HL-60/S4 treated with phorbol 12-myristate 13-acetate at 8.2 ng/mL for 4 days and 3 days (cell line): ENCODE measurements around the gene AKT2.
"Not testable (repeated sequence)": the region's sequence is repeated elsewhere in the genome, so short reads cannot be mapped to it uniquely, and the experiment has no call there.

Experiments
- in situ Hi-C: fragments of 300-500 bp; cut with MboI; formaldehyde crosslinking; loops from 2 replicates; pipeline ENCODE4 v1.15.0; 2022; ENCODE audit warnings: low sequenced_read_pairs

The AKT2 gene

DNA sequence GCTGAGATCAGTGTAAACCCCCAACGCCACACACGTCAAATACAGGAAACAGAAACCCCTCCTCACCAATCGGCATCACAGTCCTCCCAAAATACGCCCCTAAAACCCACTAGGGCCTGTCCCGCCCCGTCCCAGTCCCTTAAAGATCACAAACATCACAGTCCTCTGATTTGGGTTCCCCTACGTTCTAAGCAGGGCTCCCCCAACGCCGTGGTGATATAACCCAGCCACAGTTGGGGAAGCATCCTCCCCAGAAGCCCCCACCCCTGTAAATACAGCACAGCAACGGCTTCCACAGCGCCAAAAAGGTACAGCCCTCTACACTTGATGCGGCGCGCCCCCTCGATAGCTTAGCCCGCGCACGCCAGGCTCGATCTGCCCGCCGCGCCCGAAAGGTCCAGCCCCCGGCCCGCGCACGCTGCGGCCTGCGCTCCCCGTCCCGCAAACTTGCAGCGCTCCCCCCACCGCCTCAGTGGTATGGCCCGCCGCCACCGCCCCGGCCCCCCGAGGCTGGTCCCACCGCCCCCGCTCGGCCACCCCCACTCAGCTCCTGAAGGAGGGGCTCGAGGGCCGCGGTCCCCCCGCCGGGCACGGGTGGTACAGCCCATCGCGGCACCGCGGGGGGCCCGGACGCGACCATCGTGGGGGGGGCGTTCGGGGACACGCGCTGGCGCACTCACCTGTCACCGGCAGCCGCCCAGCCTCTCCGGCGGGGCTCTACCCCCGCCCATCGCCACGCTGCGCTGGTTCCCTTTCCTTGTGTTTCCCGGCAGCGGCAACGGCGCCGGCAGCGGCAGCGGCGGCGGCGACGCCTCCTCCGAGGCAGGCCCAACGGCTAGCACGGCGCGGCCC lies at the start of gene AKT2:
Gene AKT2 (minus strand): TSS at position 845 of the 852 bp plus-strand sequence. CDS start 20,078 bp downstream, outside the sequence.
- in situ Hi-C loops: no loop called here

DNA sequence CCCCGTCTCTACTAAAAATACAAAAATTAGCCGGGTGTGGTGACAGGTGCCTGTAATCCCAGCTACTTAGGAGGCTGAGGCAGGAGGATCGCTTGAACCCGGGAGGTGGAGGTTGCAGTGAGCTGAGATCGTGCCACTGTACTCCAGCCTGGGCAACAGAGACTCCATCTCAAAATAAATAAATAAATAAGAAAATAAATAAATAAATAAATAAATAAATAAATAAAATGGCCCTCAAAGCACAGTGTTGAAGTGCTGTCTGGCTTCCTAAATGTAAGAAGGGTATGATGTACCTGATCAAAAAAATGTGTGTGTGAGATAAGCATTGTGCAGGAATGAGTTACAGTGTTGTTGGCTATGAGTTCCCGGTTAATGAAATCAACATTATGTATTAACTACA lies 47.9 kb upstream of the AKT2 start:
- in situ Hi-C loops: not testable (repeated sequence)

DNA sequence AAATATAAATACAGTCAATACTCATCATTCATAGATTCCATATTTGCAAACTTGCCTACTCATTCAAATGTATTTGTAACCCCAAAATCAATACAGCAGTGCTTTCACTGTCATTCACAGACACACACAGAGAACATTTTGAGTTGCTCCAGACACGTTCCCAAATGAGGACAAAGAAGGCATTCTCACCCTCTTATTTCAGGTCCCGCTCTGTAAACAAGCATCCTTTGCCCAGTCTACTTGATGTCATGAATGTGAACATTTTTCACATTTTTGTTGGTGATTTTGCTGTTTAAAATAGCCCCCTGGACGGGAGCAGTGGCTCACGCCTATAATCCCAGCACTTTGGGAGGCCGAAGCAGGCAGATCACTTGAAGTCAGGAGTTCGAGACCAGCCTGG lies 47.5 kb upstream of the AKT2 start:
- in situ Hi-C loops: no loop called here

DNA sequence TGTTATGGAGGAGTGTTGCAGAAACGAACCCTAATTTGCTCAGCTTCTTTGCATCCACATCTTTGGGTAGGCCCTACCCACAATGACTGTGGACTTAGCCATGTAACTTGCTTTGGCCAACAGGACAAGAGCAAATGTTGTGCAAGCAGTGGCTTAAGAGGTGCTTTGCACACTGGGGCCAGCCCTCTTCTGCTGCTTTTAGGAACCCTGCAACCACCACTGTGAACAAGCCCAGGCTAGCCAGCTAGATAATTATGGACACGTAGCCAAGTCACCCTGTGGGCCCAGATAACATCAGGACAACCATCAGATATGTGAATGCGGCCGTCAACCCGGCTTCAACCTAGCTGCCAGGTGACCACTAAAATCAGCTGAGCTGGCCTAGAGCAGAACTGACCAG lies 45.9 kb upstream of the AKT2 start:
- in situ Hi-C loops: no loop called here

DNA sequence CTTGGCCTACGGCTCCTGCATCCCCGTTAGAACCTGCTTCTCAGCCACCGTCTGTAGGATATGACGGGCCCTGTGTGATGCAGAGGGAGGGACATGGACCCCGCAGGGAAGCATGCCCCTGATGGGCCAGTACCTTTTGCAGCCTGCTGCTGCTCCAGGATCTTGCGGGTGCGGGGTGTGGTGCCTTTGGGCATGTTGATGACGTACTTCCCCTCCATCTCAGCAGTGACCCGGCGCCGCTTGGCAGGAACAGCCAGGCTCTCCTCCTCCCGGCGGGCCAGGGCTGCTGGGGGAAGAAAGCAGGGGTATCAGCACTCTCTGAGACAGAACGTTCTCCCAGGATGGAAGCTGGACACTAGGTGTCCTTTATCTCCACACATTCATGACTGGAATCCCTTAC lies 41.1 kb upstream of the AKT2 start:
- in situ Hi-C loops: no loop called here

DNA sequence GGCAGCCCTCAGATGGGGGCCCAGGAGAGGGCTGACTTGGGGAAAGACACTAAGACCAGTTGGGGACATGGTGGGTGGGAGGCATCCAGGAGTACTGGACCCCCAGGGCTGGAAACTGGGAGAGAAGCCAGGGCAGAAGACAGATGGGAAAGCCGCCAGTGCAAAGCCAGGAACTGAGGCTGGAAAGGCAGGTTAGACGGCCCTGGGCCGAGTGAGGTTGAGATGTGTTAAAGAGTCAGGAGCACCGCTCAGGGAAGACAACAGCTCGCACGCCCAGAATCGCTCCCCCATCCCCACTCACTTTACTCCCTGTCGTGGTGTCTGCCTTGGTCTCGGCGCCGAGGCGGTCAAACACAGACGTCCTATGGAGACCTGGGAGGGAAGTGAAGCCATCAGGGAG lies 38.6 kb upstream of the AKT2 start:
- in situ Hi-C loops: loop anchor here (25.0 kb wide), 1 partner anchor 314 kb away; no protein-coding TSS in a partner anchor

DNA sequence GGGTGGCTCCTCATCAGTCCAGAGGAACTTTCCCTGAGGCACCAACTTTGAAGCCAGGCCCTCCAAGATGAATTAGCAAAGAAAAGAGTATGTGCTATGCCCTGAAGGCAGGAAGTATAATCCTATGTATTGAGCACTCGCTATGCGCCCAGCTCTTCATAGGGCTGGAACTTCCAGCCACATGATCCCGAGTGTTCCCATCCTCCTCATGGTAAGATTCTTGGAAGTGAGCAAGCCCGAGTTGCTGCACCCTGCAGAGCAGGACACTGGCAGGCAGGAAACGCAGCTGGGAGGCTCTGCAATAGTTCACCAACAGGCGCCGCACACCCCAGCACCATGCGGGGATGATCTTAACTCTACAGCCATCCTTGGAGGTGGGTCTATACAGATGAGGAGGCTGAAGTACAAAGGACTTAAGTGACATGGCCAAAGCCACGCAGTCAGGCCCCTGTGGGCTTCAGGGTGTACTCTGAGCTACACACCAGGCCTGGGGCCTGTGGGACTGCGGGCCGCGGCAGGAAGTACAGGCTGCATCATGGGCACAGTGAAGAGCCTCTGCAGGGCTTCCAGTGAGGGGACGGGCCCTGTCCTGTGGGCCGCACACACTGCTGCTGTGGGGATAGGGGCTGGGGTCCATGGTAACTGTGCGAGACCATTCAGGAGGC lies 37.9 kb upstream of the AKT2 start:
- in situ Hi-C loops: loop anchor here (25.0 kb wide), 1 partner anchor 314 kb away; no protein-coding TSS in a partner anchor

DNA sequence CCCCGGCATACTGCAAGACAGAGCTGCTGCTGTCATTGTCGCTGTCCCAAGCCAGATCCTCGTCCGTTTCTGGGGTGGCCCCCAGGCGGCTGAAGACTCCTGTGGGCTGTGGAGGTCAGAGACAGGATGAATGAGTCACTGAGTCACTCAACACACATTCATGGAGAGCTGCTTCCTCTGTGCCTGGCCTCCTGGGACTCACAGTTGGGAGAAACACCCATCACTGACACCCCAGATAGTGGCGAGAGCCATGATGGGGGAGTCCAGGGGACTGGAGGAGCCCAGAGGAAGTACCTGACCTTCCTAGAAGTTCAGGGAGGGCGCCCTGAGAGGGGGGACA lies 37.1 kb upstream of the AKT2 start:
- in situ Hi-C loops: loop anchor here (25.0 kb wide), 1 partner anchor 315 kb away; no protein-coding TSS in a partner anchor

DNA sequence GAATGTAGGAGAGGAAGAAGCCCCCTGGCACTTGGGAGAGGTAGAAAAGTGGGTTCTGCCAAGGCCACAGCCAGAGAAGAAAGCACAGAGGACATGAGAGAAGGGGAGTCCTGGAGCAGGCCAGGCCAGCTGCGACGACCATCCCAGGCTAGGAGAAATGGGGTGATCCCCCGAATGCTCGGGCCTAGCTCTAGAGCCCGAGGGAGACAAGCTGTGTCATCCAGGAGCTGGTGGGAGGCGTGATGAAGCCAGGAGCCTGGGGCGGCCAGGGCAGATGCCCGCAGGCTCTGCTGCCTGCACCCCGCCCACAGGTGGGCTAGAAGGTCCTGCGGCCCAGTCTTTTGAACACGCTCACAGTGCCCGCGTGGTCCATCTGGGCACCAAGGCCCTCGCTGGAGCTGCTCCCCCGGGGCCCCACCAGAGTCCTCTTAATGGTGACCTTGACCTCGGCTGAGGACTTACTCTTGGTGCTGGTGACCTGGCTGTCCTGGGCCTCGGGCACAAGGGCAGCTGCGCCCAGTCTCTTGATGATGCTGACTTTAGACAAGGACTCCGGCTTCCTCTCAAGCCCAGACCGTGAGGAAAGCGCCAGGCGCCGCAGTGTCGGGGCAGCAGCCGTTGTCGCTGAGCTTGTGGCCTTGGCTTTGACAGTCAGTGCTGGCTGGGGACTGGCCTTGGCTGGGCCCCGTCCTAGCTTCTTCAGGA lies 36.6 kb upstream of the AKT2 start:
- in situ Hi-C loops: loop anchor here (25.0 kb wide), 1 partner anchor 316 kb away; no protein-coding TSS in a partner anchor

DNA sequence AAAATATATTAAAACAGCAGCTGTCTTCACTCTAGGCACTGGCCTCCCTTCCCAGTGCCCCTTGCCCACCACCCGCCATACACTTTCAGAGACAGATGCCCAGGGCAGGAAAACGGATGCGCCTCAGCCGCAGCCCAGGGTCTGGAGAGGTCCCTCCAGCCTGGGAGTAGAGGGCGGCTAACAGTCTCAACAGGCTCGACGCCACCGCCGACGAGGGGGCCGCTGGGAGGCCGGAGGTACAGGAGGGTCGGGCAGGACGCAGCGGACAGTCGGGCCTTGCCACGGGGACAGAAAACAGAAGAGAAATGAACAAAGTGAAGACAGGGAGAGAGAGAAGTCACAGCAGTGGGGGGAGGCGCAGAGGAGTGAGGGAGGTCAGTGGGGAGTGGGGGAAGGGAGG lies 35.9 kb upstream of the AKT2 start:
- in situ Hi-C loops: loop anchor here (25.0 kb wide), 1 partner anchor 316 kb away; no protein-coding TSS in a partner anchor

DNA sequence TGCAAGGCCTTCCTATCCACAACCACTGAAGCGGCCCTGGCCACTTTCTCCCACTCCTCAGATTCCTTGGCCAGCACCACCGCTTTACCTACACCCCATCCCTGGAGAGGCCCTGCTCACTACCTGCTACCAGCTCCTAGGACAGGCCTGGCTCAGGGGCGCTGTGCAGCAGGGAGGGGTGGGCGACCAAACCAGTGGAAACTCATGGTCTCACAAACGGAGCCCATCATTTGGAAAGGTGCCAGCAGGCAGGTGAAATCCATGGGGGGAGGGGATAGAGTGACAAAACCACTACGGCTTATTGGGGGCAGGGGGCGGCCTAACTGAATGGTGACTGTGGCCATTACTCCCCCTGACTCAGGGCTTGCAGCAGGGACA lies 35.4 kb upstream of the AKT2 start:
- in situ Hi-C loops: loop anchor here (25.0 kb wide), 1 partner anchor 317 kb away; no protein-coding TSS in a partner anchor

DNA sequence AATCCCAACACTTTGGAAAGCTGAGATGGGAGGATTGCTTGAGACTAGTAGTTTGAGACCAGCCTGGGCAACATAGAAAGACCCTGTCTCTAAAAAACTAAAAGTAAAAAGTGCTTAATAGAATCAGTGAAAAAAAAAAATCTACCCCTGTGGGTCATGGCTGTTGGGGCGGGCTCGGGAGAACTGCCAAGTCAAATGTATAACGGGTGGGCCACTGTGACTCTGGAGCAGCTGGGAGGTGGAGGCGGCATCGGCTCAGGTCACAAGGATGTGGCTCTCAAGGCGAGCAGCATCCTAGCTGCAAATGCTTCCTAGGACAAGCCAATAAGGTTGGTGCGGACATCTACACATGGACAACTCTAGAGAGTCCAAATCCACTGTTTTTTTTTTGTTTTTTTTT lies 32.2 kb upstream of the AKT2 start:
- in situ Hi-C loops: loop anchor here (25.0 kb wide), 1 partner anchor 320 kb away; no protein-coding TSS in a partner anchor

DNA sequence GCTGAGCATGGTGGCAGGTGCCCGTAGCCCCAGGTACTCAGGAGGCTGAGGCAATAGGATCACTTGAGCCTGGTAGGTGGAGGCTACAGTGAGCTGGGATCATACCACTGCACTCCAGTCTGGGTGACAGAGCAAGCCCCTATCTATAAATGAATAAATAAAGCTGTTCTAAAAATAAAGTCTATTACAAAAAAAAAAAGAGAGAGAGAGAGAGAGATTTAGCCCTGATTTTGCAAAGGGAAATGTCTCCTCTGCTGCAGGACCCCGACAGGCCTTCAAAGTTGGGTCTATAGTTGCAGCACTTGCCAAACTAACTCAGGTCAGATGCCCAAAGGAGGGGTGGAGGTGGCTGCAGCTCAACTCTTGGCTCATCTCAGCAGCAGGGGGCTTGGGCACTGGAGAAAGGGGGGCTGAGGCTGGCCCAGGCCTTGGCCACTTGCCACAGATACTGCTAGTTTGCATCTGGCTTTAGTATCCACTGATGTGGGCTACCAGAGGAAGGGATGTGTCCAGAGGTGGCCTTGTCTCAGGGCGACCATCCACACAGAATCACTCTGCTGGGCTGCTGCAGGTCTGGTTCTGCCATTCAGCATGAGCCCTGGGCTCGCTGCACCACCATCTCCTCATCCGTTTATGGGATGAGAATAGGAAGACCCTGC lies 30.8 kb upstream of the AKT2 start:
- in situ Hi-C loops: loop anchor here (25.0 kb wide), 1 partner anchor 321 kb away; no protein-coding TSS in a partner anchor

DNA sequence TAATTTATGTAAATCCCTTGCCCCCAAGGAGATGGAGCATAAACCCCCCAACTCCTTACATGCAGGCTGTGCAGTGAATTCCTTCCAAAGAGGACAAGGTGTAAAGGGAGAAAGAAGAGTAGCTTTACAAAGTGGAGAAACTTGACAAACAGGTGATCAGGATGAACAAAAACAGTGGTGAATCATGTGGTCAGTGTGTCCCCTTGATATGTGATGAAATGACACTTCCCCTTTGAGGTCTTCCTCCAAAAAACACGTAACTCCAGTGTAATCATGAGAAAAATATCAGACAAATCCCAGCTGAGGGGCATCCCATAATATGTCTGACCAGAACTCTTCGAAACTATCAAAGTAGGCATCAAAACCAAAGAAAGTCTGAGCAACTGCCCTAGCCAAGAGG lies 29.5 kb upstream of the AKT2 start:
- in situ Hi-C loops: loop anchor here (25.0 kb wide), 1 partner anchor 323 kb away; no protein-coding TSS in a partner anchor

DNA sequence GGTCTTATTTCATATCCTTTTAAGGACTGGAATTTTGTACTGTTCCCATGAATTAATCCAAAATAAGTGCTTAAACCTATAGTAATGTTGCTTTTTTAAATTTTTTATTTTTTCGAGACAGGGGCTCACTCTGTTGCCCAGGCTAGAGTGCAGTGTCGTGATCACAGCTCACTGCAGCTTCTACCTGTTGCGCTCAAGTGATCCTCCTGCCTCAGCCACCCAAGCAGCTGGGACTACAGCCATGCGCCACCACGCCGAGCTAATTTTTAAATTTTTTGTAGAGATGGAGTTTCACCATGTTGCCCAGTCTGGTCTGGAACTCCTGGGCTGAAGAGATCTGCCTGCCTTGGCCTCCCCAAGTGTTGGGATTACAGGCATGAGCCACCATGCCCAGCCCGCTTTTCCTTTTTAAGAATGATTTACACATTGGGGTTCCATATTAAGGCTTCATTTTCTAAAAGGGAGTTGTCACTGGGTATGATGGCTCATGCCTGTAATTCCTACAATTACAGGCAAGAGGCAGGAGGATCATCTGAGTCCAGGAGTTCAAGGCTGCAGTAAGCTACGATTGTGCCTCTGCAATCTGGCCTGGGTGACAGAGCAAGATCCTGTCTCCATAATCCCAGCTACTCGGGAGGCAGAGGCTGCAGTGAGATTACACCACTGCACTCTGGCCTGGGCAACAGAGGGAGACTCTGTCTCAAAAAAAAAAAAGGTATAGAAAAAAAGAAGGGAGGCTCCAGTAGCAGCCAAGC lies 28.3 kb upstream of the AKT2 start:
- in situ Hi-C loops: loop anchor here (25.0 kb wide), 1 partner anchor 324 kb away; no protein-coding TSS in a partner anchor

DNA sequence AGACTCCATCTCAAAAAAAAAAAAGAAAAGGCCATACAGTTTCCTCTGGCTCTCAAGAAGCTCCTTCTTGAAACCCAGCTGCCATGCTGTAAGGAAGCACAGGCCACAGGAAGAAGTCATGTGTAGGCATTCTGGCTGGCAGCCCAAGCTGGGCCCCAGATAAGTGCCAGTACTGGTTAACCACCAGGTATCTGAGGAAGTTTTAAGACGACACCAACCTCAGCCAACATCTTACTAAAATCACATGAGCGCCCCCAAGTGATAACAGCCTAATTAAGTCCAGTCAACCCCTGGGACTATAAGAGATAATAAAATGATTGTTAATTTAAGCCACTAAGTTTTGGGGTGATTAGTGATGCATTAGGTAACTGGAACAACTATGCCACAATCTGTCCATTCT lies 27.4 kb upstream of the AKT2 start:
- in situ Hi-C loops: loop anchor here (25.0 kb wide), 1 partner anchor 325 kb away; no protein-coding TSS in a partner anchor

DNA sequence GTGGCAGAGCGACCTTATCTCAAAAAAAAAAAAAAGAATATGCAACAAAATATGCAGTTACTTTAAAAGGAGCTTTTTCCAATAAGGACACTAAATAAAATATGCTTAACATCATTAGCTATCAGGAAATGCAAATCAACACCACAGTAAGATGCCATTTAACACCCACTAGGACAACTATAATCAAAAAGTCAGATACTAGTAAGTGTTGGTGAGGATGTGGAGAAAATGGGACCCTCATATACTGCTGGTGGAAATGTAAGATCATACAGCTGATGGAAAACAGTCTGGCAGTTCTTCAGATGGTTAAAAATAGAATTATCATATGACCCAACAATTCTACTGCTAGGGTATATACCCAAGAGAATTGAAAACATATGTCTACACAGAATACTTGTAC lies 24.5 kb upstream of the AKT2 start:
- in situ Hi-C loops: loop anchor here (25.0 kb wide), 1 partner anchor 328 kb away; no protein-coding TSS in a partner anchor

DNA sequence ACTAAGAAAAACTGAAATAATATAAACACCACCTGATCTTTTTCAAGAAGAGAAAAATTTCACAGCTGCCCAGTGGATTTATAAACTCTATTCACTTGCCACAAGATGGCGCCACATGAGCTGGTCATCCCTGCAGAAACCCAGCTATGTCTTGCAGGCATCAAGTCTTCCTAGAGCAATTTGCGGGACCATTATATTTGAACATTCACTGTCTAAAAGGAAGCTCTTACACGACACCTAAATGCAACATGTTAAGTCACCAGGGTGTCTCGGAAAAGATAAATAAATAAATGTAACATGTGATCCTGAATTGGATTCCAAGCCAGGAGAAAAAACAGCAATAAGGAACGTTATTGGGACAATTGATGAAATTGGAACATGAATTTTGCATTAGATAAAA lies 20.3 kb upstream of the AKT2 start:
- in situ Hi-C loops: loop anchor here (25.0 kb wide), 1 partner anchor 332 kb away; no protein-coding TSS in a partner anchor

DNA sequence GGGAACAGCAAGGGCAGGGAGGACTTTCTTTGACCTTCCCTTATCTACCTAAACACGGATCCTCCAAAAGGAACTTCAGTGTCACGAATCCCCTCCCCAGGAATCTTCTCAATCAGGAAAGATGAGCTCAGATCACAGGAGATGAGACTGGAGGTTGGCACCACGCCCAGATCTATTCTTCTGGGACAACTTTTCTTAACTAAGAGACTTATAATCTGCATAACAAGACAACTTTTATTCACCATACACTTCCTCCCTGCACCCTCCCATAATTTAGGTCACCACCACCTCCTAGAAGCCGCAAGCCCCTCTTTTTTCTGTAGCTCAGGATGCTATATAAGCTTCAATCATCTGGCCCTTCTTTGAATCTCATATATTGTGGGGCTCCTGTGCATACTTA lies 19.2 kb upstream of the AKT2 start:
- in situ Hi-C loops: loop anchor here (25.0 kb wide), 1 partner anchor 333 kb away; no protein-coding TSS in a partner anchor

DNA sequence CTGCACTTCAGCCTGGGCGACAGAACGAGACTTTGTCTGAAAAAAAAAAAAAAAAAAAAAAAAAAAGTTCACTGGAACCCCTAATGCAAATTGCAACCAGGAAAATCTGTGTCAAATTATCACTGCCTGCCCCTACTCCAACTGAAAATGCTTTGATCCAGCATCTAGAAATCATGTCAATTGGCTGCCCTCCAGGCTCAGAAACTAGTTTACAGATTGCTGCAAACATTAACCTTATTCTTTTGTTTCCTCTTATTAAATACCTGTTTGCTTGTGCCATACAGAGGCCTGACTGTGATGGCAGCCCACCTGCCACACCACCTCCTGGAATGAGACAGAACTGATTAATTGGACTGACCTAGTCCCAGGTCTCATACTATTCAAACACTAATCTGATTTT lies 18.6 kb upstream of the AKT2 start:
- in situ Hi-C loops: loop anchor here (25.0 kb wide), 1 partner anchor 334 kb away; no protein-coding TSS in a partner anchor
